GM18517 (cell line): ENCODE measurements around the gene GATC.
A peak's percentile ranks its signal among the peaks of the same experiment; 100 is the strongest.
"Not testable (repeated sequence)": the region's sequence is repeated elsewhere in the genome, so short reads cannot be mapped to it uniquely, and the experiment has no call there.

Experiments used
- ATAC-seq: cut with Tn5 transposase; IDR thresholded peaks from one replicate; pipeline ENCODE4 v1.9.1; 2021; ENCODE audit warnings: mild to moderate bottlenecking, moderate library complexity; ENCODE audit not compliant: unreplicated experiment

Gene GATC

DNA sequence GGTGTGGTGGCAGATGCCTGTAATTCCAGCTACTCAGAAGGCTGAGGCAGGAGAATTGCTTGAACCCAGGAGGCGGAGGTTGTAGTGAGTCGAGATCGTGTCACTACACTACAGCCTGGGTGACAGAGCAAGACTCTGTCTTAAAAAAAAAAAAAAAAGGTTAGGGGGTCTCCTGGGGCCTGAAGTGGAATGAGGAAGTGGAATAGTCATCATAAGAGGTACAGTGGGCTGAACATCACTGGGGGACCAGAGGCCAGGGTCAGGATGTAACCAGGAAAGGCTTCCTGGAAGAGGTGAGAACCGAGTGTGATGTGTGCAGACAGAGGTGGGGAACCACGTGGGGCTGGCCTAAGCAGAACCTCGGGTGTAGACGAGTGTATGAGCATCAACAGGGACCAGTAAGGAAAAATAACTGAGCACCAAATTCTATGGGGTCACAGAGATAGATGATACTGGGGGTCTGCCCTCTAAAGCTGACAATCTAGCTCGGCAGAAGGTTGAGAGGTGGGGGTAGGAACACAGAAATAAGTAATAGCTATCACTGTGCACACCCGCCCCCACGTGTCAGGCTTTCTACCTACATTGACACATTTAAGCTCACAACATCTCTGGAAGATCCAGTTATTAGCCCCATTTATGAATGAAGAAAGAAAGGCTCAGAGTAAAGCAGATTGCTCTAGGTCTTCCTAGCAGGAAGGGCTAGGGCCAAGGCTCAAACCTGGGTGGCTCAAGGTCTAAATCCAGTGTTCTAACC is 13.3 kb upstream of the GATC start:
- ATAC-seq, result no peak

DNA sequence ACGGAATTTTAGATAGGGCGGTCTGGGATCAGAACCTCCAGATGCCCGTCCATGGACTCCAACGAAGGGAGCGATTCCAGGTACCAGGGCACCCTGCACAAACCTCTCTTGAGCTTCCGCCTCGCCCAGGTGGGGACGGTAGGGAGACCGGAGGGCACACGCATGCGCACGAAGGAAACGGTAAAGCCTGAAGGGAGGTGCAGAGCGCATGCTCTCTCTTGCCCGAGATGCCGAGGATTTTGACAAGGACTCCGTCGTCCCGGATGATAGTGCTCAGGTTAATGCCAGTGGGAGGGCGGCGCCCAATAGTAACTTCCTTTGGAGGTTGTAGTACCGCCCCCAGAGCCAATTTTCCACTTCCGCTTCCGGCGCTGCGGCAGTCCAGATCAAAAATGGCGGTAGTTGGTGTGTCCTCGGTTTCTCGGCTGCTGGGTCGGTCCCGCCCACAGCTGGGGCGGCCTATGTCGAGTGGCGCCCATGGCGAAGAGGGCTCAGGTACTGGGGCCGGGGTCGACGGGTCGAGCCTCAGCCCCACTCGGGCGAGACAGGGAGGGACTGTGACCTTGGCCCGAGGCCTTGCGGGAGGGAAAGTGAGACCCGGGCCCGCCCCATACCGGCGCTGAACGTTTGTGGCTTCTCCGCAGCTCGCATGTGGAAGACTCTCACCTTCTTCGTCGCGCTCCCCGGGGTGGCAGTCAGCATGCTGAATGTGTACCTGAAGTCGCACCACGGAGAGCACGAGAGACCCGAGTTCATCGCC is 8.3 kb upstream of the GATC start, which contains the start of gene COX6A1:
Gene COX6A1, plus strand, starts transcription at position 379 of the 760 bp plus-strand sequence. Its CDS starts 14 bp downstream, at position 393.
- ATAC-seq, result peak; percentile 98

DNA sequence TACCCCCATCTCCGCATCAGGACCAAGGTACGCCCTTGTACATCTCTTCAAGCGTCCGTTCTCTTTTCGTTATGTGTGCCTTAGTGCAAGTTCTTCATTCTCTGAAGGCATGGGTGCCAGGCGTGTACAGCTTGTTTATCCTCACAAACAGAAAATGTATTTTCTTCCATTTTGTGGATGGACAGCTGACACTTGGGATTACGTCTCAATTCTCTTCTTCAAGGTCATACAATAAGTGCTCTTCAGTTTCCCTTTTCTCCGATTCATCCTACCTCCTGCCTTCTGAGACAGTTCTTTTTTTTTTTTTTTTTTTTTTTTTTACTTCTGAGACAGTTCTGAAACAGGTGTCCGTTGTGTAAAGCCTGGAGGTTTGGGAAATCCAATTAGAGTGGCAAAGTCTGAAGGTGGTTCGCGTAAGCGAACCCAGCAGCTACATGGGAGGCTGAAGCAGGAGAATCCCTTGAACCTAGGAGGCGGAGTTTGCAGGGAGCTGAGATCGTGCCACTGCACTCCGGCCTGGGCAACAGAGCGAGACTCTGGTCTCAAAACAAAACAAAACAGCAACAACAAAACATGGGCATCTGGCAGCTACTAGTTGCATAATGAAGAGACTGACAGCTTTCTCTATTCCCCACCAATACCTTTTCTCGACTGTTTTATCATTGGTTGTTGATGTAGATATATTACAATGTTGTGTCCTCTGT is 7.6 kb upstream of the GATC start:
- ATAC-seq, result no peak

DNA sequence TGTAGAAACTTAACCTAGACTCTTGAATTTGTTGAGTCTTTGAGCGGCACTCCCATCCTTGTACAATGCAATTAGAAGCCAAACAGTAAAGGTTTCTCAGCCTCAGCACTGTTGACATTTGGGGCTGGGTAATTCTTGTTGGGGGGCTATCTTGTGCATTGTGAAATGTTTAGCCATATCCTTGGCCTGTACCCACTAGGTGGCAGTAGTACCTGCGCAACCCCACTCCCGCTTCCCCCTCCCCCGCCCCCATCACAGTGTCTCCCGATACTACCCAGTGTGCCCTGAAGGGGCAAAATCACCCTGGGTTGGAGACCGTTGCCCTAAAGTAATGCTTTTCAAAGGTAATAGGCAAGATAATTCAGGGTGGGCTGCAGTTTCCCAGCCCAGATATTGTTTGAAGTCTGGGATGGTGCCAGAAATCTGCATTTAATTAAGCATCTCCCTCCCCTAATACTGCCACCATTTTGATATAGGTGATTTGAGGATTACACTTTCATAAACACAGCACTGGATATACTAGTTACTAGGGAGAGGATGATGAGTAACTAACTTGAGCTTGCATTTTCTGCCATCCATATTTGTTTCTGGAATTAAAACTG is 6.5 kb upstream of the GATC start:
- ATAC-seq, result no peak

DNA sequence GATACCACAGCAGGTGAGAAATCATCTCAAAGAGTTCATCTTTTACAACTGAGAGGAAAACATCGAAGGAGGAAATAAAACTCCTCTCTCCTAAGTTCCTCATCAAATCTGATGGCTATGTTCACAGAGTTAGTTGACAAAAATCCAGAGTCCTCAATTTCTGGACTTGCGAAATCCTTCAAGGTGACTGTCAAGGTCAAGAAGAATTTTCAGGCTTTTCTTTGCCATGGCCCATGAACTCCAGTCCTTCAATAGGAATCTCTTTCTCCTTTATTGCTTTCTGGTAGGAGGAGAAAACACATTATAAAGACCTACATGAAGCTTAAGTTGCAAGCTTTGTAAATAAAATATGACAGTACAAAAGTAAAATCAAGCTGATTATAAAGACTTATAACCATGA is 1.6 kb upstream of the GATC start:
- no peak for ATAC-seq

DNA sequence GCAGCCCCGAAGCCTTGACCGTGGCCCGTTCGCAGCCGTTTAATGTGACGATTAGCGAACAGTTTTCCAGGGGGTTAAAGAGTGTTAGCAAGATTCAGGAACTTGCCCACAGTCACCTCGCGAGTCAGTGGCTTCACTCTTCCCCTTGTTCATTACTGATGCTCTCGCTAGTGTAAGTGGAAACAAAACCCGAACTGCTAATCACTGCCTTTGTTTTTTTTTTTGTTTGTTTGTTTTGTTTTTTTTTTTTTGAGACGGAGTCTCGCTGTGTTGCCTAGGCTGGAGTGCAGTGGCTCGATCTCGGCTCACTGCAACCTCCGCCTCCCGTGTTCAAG is 567 bp downstream of the GATC start:
- not testable (repeated sequence) for ATAC-seq

DNA sequence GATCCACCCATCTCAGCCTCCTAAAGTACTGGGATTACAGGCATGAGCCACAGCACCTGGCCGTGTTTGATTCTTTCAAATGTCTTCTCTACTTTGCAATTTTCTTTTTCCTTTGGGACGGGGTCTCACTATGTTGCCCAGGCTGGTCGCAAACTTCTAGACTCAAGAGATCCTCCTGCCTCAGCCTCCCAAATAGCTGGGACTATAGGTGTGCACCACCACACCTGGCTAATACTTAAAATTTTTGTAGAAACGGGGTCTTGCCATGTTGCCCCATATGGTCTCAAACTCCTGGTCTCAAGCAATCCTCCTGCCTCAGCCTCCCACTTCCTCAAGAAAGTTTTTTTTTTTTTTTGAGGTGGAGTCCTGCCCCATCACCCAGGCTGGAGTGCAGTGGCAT is 1.7 kb downstream of the GATC start:
- no peak for ATAC-seq

DNA sequence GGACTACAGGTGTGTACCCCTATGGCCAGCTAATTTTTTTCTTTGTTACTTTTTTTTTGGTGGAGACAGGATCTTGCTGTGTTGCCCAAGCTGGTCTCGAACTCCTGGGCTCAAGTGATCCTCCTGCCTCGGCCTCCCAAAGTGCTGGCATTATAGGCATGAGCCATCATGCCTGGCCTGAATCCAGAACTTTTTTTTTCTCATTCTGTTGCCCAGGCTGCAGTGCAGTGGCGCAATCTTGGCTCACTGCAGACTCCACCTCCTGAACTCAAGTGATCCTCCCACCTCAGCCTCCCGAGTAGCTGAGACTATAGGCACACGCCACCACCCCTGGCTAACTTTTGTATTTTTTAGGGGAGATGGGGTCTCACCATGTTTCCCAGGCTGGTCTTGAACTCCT is 6.3 kb downstream of the GATC start:
- ATAC-seq, result not testable (repeated sequence)

DNA sequence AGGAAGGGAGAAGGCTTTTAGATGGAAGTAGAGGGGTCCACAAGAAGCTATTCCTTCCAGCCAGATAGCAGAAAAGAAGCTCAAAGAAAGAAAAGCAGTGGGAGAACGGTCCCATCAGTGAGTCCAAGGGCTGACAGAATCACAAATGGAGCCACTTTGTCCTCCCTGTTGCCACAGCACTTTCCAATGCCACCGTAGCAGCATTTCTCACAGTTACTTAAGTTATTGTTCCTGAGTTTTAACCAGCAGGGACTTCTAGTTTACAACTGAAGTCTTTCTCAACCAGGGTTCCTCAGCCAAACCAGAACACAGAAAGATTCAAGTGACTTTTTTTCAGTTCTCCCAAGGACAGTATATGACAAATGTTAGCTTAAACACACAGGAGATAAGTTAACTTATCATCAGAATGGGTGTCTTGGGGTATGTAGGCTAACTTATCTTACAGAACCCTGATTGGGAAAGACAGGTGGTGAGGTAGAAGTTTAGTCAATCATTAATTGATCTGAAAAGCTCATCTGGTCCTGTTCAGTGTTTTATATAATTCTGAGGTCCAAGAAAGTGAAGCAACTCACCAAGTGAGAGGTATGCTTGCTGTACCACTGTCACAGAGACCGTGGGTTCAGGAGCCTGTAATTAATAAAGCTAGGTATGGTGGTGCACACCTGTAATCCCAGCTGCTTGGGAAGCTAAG is 7.0 kb downstream of the GATC start:
- ATAC-seq, result no peak

DNA sequence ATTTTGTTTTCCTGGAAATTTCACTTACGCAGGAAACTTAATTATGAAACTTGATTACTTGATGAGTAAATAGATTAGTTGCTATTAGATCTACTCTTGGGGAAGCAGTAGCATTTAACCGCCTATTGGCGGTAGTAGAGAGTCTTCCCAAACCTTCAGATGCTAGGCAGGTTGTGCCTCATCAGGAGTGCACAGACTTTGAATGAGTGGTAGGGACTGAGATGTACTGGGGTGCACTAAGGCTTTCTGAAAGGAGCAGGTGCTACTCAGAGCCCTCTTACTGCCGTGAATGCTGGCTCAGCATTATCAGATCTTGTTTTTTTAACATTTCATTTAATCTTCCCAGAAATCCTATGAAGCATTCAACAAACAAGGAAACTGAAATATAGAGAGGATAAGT is 7.7 kb downstream of the GATC start:
- no peak for ATAC-seq

DNA sequence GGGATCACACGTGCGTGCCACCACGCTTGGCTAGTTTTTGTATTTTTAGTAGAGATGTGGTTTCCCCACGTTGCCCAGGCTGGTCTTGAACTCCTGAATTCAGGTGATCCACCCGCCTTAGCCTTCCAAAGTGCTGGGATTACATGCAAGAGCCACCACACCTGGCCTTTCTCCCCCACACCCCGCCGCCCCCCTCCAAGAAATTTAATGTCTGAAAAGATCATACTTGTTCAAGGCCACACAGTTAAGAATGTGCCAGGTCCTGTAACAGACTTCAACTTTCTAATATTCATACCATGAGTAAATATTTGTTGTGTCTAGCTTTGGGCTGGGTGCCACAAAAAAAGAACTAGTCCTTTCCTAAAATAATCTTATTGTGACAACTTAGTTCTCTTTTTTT is 9.1 kb downstream of the GATC start:
- ATAC-seq, result no peak

DNA sequence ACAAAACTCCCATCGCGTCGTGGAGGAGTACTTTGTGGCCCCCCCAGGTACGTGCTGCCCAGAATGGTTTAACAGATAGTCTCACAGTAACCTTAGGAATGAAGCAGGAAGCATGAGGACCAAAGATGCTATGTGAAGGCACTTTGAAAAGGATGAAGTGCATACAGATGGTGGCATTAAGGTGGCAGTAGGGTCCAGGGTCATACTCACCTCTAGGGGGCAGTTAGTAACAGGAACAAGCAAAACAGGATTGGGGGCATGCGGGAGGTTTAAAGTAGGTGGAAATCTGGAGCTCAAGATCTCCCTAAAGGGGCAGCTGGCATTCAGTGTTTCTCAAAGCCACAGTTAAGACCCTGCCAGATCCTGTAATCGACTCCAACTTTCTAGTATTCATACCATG is 10.9 kb downstream of the GATC start:
- no peak for ATAC-seq

DNA sequence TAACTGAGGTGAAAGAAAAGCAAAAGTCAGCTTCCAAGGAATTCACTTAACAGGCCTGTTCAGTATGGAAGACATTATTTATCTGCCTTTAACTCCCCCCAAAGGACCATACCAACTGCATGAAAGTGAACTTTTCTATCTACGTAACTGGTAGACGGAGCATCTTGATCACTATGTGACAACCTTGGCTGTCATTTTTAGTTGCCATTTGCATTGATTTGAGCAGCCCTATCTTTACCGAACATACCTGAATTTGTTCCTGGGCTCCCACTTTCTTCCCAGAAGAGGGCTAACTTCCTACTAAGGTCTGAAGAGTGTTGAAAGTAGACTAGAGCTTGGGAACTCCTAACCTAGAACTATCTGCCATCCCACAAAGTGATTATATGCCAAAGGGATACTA is 13.9 kb downstream of the GATC start:
- ATAC-seq, result no peak

DNA sequence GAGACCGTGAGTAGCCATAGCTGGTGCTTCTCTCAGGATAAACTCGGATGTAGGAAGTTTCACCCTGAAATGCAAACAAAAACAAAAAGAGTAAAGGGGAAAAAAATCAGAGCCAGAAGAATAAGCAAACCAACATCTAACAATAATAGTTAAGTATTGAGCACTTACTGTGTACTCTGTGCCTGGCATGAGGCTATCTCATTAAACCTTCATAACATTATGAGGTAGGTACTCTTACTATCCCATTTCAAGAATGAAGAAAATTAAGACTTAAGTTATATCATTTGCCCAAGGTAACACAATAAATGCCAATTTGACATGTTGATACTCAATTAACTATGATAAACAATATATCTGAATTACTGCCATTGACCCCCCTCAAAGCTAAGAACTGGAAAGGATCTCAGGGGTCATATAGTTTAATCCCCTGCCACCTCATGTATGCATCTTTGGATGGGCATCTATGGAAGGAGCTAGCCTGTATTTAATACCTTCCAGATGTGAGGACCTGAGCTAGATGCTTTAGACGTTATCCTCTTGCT is 15.9 kb downstream of the GATC start:
- no peak for ATAC-seq

DNA sequence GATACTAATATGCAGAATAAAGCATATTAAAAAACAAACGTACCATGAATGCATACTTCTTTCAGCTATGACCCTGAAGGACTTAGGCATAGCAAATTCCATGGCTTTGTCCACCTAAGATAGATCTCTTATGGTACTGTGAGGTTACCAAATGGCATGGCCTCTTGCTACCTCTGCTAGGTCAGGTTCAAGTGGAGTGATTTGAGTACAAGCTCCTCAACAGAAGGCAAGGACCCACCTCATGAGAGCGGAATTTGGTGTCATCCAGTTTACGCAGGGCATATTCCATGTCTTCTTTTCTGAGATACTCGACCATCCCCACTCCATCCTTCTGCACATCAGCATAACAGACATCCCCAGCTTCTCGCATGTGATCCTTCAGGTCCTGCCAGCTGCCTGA is 17.5 kb downstream of the GATC start:
- no peak for ATAC-seq

DNA sequence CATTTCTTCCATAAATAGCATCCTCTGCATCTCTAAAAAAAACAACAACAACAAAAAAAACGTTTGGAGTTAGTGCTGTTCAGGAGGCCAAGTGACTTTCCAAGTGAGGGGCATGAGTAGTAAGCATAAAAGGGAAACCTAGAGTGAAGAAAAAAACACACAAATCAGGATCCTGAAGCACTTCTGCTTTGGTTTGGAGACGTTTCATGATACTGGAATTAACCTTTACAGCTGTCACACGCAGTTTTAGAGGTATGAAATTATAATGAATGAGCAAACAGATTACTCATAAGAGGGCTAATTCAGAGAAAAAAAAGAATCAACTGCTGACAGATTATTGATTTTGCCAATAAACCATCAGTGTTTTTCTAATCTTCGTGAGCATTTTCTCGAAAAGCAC is 19.5 kb downstream of the GATC start:
- ATAC-seq, result no peak

DNA sequence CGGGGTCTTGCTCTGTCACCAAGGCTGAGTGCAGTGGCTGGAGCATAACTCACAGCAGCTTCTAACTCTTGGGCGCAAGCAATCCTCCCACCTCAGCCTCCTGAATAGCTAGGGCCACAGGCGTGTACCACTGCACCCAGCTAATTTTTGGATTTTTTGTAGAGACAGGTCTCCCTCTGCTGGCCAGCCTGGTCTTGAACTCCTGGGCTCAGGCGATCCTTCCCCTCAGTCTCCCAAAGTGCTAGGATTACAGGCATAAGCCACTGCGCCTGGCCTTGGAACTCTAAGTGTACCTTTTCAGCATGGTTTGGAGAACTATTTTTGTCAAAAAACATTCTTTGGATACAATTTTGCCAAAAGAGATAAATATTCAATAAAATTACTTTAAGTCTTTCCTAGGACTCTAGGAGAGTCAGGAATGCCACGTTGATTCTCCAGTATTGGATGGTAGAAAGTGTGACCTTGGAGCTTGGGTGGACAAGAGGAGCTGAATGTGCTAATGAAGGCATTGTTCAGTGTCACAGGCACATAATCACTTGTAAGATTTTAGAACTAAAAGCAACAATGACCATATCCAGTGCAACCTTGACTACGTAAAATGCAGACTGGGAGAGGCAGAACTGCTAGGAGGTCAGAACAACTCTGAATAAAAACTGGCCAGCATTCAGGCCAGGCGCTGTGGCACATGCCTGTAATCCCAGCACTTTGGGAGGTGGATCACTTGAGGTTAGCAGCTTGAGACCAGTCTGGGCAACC is 20.5 kb downstream of the GATC start:
- ATAC-seq, result no peak

DNA sequence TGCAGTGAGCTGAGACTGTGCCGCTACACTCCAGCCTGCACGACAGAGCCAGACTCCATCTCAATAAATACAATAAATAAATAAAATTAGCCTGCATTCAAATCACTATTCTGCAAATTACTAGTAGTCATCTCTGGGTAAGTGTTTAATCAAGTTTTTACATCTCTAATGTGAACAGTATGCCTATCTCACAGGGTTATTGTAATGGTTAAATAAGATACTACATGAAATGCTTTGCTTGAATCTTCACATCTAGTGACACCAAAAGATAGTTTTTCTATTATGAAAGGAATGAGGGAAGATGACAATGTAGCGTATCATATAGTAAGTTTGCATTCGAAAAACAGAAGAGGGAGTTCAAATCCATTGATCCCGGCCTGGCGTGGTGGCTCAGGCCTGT is 21.2 kb downstream of the GATC start:
- ATAC-seq, result no peak

DNA sequence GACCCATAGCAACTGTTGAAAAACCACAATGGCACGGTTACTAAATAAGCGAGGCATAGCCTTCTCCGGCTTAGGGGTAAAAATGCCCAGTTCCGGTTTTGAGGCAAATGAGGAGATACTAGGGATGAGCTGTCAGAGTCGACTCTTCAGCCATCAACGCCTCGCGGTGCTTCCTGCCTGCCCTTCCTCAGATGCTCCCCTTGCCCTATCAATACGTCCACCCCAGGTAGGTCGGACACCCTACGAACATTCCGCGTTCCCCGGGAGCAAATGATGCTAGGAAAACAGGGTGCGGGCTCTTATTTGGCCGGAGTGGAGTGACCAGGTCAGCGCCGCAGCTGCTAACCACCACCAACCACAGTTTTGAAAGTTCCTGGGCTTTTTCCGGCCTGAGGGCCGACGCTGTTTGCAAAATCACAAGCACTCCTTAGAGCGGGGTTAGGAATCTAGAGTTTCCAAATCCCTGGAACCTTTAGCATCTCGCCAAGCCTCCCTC is 22.1 kb downstream of the GATC start:
- ATAC-seq, result no peak
